GM12878 (cell line): ENCODE data around the gene PAX7.

ENCODE experiments used
- ATF7 ChIP-seq: fragments of 450-650 bp; IDR thresholded peaks from 2 replicates; pipeline ENCODE4 v1.6.1; 2016; ENCODE audit warnings: low read depth, mild to moderate bottlenecking
- DPF2 ChIP-seq: fragments of 450-650 bp; IDR thresholded peaks from 2 replicates; pipeline ENCODE4 v1.6.1; 2017; ENCODE audit warnings: mild to moderate bottlenecking
- FOXM1 ChIP-seq: IDR thresholded peaks from 2 replicates; pipeline ENCODE4 v1.6.1; 2012; ENCODE audit warnings: low read depth, mild to moderate bottlenecking, inconsistent platforms, low read length, moderate library complexity
- HDGF ChIP-seq: fragments of 450-650 bp; IDR thresholded peaks from 2 replicates; pipeline ENCODE4 v1.6.1; 2016; ENCODE audit warnings: antibody characterized with exemption
- MTA2 ChIP-seq: fragments of 450-650 bp; IDR thresholded peaks from 2 replicates; pipeline ENCODE4 v1.6.1; 2016; ENCODE audit warnings: low read depth, mild to moderate bottlenecking, moderate library complexity
- POLR2A ChIP-seq: IDR thresholded peaks from 2 replicates; pipeline ENCODE4 v1.6.1; 2011; ENCODE audit warnings: low read depth, mild to moderate bottlenecking, low read length
- POLR2AphosphoS5 ChIP-seq: IDR thresholded peaks from 2 replicates; pipeline ENCODE4 v1.6.1; 2011; ENCODE audit warnings: mild to moderate bottlenecking, low read length, inconsistent platforms
- STAT1 ChIP-seq: fragments of 450-650 bp; conservative IDR thresholded peaks from 2 replicates; pipeline ENCODE4 v1.6.1; 2014; ENCODE audit warnings: antibody characterized with exemption, mild to moderate bottlenecking
- TCF12 ChIP-seq: IDR thresholded peaks from 2 replicates; pipeline ENCODE4 v1.6.1; 2011; ENCODE audit warnings: low read depth, mild to moderate bottlenecking, low read length
- TF ChIP-seq, protein P1 (sequence below), 3 experiments: IDR thresholded peaks in 2 of 3; conservative IDR thresholded peaks in 1 of 3; 2 replicates each; pipeline ENCODE4 v1.5.1; 2011; ENCODE audit warnings: low read depth in 3 of 3, low read length in 3 of 3, mild to moderate bottlenecking in 3 of 3, control low read depth in 2 of 3, moderate library complexity in 2 of 3, inconsistent platforms in 1 of 3, mixed read lengths in 1 of 3; ENCODE audit not compliant: control insufficient read depth in 2 of 3, insufficient read depth in 1 of 3; ENCODE audit errors: extremely low read depth in 1 of 3
- TF ChIP-seq, protein P2 (sequence below): IDR thresholded peaks from 2 replicates; pipeline ENCODE4 v1.6.1; 2012; ENCODE audit warnings: mild to moderate bottlenecking, low read depth, low read length
- TF ChIP-seq, protein P3 (sequence below): fragments of 450-650 bp; IDR thresholded peaks from 2 replicates; pipeline ENCODE4 v1.6.1; 2017; ENCODE audit warnings: antibody characterized with exemption, mild to moderate bottlenecking, moderate library complexity

DNA sequence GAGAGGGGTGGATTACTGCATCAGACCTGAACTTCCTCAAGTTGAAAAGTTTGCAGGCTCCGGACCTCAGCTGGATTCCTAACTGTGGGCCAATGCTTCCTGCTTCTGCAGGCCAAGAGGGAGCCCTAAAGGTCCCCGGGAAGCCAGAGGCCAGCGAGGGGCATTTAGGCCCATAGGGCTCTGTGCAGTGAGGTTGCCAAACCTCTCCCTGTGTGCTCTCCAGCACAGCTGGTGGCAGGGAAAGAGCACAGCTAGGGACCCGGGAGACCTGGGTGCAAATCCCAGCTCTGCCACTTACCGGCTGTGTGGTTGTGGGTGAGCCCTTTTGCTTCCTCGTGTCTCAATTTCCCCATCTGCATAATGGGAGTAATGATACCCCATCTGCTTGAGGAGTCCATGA, 100.5 kb downstream of the PAX7 start:
- TF ChIP-seq, protein P1, sequence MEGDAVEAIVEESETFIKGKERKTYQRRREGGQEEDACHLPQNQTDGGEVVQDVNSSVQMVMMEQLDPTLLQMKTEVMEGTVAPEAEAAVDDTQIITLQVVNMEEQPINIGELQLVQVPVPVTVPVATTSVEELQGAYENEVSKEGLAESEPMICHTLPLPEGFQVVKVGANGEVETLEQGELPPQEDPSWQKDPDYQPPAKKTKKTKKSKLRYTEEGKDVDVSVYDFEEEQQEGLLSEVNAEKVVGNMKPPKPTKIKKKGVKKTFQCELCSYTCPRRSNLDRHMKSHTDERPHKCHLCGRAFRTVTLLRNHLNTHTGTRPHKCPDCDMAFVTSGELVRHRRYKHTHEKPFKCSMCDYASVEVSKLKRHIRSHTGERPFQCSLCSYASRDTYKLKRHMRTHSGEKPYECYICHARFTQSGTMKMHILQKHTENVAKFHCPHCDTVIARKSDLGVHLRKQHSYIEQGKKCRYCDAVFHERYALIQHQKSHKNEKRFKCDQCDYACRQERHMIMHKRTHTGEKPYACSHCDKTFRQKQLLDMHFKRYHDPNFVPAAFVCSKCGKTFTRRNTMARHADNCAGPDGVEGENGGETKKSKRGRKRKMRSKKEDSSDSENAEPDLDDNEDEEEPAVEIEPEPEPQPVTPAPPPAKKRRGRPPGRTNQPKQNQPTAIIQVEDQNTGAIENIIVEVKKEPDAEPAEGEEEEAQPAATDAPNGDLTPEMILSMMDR (IDR thresholded peaks at IDR 0.05 in 2 of 3, conservative IDR thresholded peaks at IDR 0.05 in 1 of 3; ENCODE audit: control insufficient read depth in 2 of 3, extremely low read depth in 1 of 3, insufficient read depth in 1 of 3, low read depth in 3 of 3, low read length in 3 of 3), result no peak
- TF ChIP-seq POLR2A, result no peak
- TF ChIP-seq STAT1, result no peak
- no peak for TF ChIP-seq TCF12
- TF ChIP-seq HDGF, result no peak
- TF ChIP-seq FOXM1, result no peak
- TF ChIP-seq ATF7, result no peak
- TF ChIP-seq, protein P2, sequence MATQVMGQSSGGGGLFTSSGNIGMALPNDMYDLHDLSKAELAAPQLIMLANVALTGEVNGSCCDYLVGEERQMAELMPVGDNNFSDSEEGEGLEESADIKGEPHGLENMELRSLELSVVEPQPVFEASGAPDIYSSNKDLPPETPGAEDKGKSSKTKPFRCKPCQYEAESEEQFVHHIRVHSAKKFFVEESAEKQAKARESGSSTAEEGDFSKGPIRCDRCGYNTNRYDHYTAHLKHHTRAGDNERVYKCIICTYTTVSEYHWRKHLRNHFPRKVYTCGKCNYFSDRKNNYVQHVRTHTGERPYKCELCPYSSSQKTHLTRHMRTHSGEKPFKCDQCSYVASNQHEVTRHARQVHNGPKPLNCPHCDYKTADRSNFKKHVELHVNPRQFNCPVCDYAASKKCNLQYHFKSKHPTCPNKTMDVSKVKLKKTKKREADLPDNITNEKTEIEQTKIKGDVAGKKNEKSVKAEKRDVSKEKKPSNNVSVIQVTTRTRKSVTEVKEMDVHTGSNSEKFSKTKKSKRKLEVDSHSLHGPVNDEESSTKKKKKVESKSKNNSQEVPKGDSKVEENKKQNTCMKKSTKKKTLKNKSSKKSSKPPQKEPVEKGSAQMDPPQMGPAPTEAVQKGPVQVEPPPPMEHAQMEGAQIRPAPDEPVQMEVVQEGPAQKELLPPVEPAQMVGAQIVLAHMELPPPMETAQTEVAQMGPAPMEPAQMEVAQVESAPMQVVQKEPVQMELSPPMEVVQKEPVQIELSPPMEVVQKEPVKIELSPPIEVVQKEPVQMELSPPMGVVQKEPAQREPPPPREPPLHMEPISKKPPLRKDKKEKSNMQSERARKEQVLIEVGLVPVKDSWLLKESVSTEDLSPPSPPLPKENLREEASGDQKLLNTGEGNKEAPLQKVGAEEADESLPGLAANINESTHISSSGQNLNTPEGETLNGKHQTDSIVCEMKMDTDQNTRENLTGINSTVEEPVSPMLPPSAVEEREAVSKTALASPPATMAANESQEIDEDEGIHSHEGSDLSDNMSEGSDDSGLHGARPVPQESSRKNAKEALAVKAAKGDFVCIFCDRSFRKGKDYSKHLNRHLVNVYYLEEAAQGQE, result no peak
- TF ChIP-seq, protein P3, sequence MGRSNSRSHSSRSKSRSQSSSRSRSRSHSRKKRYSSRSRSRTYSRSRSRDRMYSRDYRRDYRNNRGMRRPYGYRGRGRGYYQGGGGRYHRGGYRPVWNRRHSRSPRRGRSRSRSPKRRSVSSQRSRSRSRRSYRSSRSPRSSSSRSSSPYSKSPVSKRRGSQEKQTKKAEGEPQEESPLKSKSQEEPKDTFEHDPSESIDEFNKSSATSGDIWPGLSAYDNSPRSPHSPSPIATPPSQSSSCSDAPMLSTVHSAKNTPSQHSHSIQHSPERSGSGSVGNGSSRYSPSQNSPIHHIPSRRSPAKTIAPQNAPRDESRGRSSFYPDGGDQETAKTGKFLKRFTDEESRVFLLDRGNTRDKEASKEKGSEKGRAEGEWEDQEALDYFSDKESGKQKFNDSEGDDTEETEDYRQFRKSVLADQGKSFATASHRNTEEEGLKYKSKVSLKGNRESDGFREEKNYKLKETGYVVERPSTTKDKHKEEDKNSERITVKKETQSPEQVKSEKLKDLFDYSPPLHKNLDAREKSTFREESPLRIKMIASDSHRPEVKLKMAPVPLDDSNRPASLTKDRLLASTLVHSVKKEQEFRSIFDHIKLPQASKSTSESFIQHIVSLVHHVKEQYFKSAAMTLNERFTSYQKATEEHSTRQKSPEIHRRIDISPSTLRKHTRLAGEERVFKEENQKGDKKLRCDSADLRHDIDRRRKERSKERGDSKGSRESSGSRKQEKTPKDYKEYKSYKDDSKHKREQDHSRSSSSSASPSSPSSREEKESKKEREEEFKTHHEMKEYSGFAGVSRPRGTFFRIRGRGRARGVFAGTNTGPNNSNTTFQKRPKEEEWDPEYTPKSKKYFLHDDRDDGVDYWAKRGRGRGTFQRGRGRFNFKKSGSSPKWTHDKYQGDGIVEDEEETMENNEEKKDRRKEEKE, result no peak
- TF ChIP-seq DPF2, result no peak
- TF ChIP-seq POLR2AphosphoS5, result no peak
- no peak for TF ChIP-seq MTA2
